Neuronal stem cell (in vitro differentiated cells): ENCODE measurements around the gene KCP.
A peak's percentile ranks its signal among the peaks of the same experiment; 100 is the strongest.

Source experiments
- DNase-seq: peaks from one replicate; pipeline ENCODE4 v3.0.0-alpha.2; 2013; ENCODE audit warnings: low spot score
- H2AFZ ChIP-seq: one replicate; pipeline ENCODE4 v1.6.1; 2013; ENCODE audit warnings: mild to moderate bottlenecking, low read length, inconsistent platforms
- H2AK5ac ChIP-seq: 2 replicates; pipeline ENCODE4 v1.6.1; 2013; ENCODE audit warnings: low read depth, mild to moderate bottlenecking, inconsistent platforms, low read length, moderate library complexity, mixed read lengths
- H2BK120ac ChIP-seq: 2 replicates; pipeline ENCODE4 v1.6.1; 2013; ENCODE audit warnings: low read depth, mild to moderate bottlenecking, inconsistent platforms, low read length, moderate library complexity, mixed read lengths
- H2BK12ac ChIP-seq: one replicate; pipeline ENCODE4 v1.6.1; 2013; ENCODE audit warnings: low read length, inconsistent platforms
- H2BK15ac ChIP-seq: 2 replicates; pipeline ENCODE4 v1.6.1; 2013; ENCODE audit warnings: mild to moderate bottlenecking, low read length, inconsistent platforms, mixed read lengths
- H2BK5ac ChIP-seq: one replicate; pipeline ENCODE4 v1.6.1; 2013; ENCODE audit warnings: inconsistent platforms, mild to moderate bottlenecking, low read length, moderate library complexity
- H3K14ac ChIP-seq: one replicate; pipeline ENCODE4 v1.6.1; 2013; ENCODE audit warnings: low read length, inconsistent platforms
- H3K18ac ChIP-seq: 2 replicates; pipeline ENCODE4 v1.6.1; 2013; ENCODE audit warnings: low read length, inconsistent platforms
- H3K23ac ChIP-seq: 2 replicates; pipeline ENCODE4 v1.6.1; 2013; ENCODE audit warnings: low read depth, mild to moderate bottlenecking, mixed read lengths, low read length, inconsistent platforms; ENCODE audit not compliant: poor library complexity
- H3K27ac ChIP-seq: replicated peaks from 3 replicates; pipeline ENCODE4 v1.5.1; 2013; ENCODE audit warnings: low read length, inconsistent platforms
- H3K27me3 ChIP-seq, 3 experiments: 2 replicates each; pipeline ENCODE4 v1.6.1; 2013; ENCODE audit warnings: low read length in 3 of 3, mild to moderate bottlenecking in 2 of 3, inconsistent platforms in 1 of 3, low read depth in 1 of 3, mixed read lengths in 1 of 3, moderate library complexity in 1 of 3; ENCODE audit not compliant: control insufficient read depth in 3 of 3, insufficient read depth in 3 of 3
- H3K36me3 ChIP-seq, 2 donors: replicated peaks in 1 of 2; 2 replicates each; pipeline ENCODE4 v1.6.1; 2013; ENCODE audit warnings: low read length in 2 of 2; ENCODE audit not compliant: control insufficient read depth in 2 of 2, insufficient read depth in 2 of 2
- H3K4ac ChIP-seq: 2 replicates; pipeline ENCODE4 v1.6.1; 2013; ENCODE audit warnings: inconsistent platforms, mild to moderate bottlenecking, low read length, moderate library complexity
- H3K4me1 ChIP-seq, 2 donors: 1 replicate in 1 of 2; 2 replicates in 1 of 2; pipeline ENCODE4 v1.6.1; 2013; ENCODE audit warnings: low read length in 2 of 2, low read depth in 1 of 2; ENCODE audit not compliant: control insufficient read depth in 2 of 2, insufficient read depth in 1 of 2
- H3K4me2 ChIP-seq: one replicate; pipeline ENCODE4 v1.6.1; 2013; ENCODE audit warnings: mild to moderate bottlenecking, low read length, inconsistent platforms; ENCODE audit not compliant: insufficient read depth, poor library complexity, severe bottlenecking
- H3K4me3 ChIP-seq, 2 donors: 2 replicates each; pipeline ENCODE4 v1.5.1; 2013; ENCODE audit warnings: low read length in 2 of 2, mild to moderate bottlenecking in 2 of 2, inconsistent platforms in 1 of 2, moderate library complexity in 1 of 2
- H3K79me1 ChIP-seq: one replicate; pipeline ENCODE4 v1.6.1; 2013; ENCODE audit warnings: low read depth, mild to moderate bottlenecking, inconsistent platforms, low read length, moderate library complexity
- H3K9ac ChIP-seq: one replicate; pipeline ENCODE4 v1.6.1; 2013; ENCODE audit warnings: mild to moderate bottlenecking, low read depth, low read length, inconsistent platforms; ENCODE audit not compliant: poor library complexity
- H3K9me3 ChIP-seq, 2 donors: replicated peaks in 1 of 2; 2 replicates each; pipeline versions ENCODE3 to v1.6.1; 2013; ENCODE audit warnings: low read length in 2 of 2, mild to moderate bottlenecking in 2 of 2, inconsistent platforms in 1 of 2, low read depth in 1 of 2, mixed read lengths in 1 of 2, moderate library complexity in 1 of 2; ENCODE audit not compliant: control insufficient read depth in 2 of 2, insufficient read depth in 1 of 2
- H4K8ac ChIP-seq: one replicate; pipeline ENCODE4 v1.6.1; 2013; ENCODE audit warnings: low read depth, mild to moderate bottlenecking, inconsistent platforms, low read length, moderate library complexity
- H4K91ac ChIP-seq: one replicate; pipeline ENCODE4 v1.6.1; 2013; ENCODE audit warnings: low read length, low read depth, mild to moderate bottlenecking, inconsistent platforms; ENCODE audit not compliant: poor library complexity
- WGBS, 2 donors: extraction: QIAGEN DNeasy Blood & Tissue Kit; methylation state at CpG; one replicate each; pipeline ENCODE4 v1.1.7; 2013; ENCODE audit warnings: missing lambda C conversion rate in 2 of 2, mixed read lengths in 1 of 2; ENCODE audit not compliant: insufficient read length in 2 of 2, insufficient replicate concordance in 1 of 2; ENCODE audit errors: extremely low coverage in 2 of 2; 5-methylcytosine and 5-hydroxymethylcytosine counted together

Gene KCP

GRCh38 chr7:128845475-128845874, 65.0 kb downstream of the KCP start:
- WGBS, 2 donors = no CpG with 5 or more reads among the region's 5 CpGs
- H3K36me3 ChIP-seq = peaks cover 0 to 77% of the 10 kb centered on the region in 2 donors
- no peak overlapping the region for H2BK15ac ChIP-seq

GRCh38 chr7:128844777-128845311, 65.7 kb downstream of the KCP start:
- Histone ChIP-seq H3K4me2 (no peak overlapping the region), H3K4ac (no peak overlapping the region), H3K36me3 (peaks cover 0 to 77% of the 10 kb centered on the region in 2 donors), H3K4me3 (peak overlapping the region in 1 of 2 donors; percentile 4), H3K9me3 (peaks cover 0 to 1% of the 10 kb centered on the region in 2 donors), H4K8ac (no peak overlapping the region), H2AFZ (no peak overlapping the region), H2BK120ac (no peak overlapping the region), H3K23ac (no peak overlapping the region), H3K27me3 (no peaks in the 10 kb centered on the region), H3K27ac (no peak overlapping the region), H2BK12ac (no peak overlapping the region), H2AK5ac (no peak overlapping the region), H3K4me1 (no peaks in the 10 kb centered on the region), H3K9ac (peak overlapping the region; percentile 50), H3K14ac (peak overlapping the region; percentile 21), H2BK15ac (no peak overlapping the region), H2BK5ac (peak overlapping the region; percentile 29), H3K18ac (no peak overlapping the region), H3K79me1 (peaks cover 13% of the 10 kb centered on the region), H4K91ac (no peak overlapping the region)
- DNase-seq = no peak
- no CpG with 5 or more reads among the region's 25 CpGs for WGBS, 2 donors

More at GRCh38 chr7:128845475-128845874, 65.0 kb downstream of the KCP start:
- no peak overlapping the region for H3K23ac ChIP-seq
- no peak overlapping the region for H4K91ac ChIP-seq
- peaks cover 11% of the 10 kb centered on the region for H3K79me1 ChIP-seq
- no peak overlapping the region for H3K14ac ChIP-seq
- no peak overlapping the region for H2AK5ac ChIP-seq
- no peak overlapping the region for H3K4me3 ChIP-seq
- H2BK5ac ChIP-seq = no peak overlapping the region
- no peak overlapping the region for H3K27ac ChIP-seq
- no peak overlapping the region for H2AFZ ChIP-seq
- H2BK120ac ChIP-seq = no peak overlapping the region
- H3K4ac ChIP-seq = no peak overlapping the region
- no peaks in the 10 kb centered on the region for H3K4me1 ChIP-seq
- H3K4me2 ChIP-seq = no peak overlapping the region
- no peak overlapping the region for H3K9ac ChIP-seq
- H2BK12ac ChIP-seq = no peak overlapping the region
- DNase-seq = no peak
- no peak overlapping the region for H3K18ac ChIP-seq
- H3K27me3 ChIP-seq = peaks cover 0 to 2% (median 0%) of the 10 kb centered on the region in 3 experiments
- H3K9me3 ChIP-seq = peaks cover 0 to 1% of the 10 kb centered on the region in 2 donors
- no peak overlapping the region for H4K8ac ChIP-seq

GRCh38 chr7:128843938-128844621, 66.4 kb downstream of the KCP start:
- Histone ChIP-seq H3K4ac (no peak overlapping the region), H3K23ac (peak overlapping the region; percentile 31), H2BK120ac (no peak overlapping the region), H3K4me1 (no peaks in the 10 kb centered on the region), H3K9ac (no peak overlapping the region), H3K18ac (no peak overlapping the region), H3K14ac (peak overlapping the region; percentile 71), H3K4me3 (peak overlapping the region in 1 of 2 donors; percentile 4), H4K91ac (no peak overlapping the region), H2AFZ (no peak overlapping the region), H3K9me3 (peaks cover 0 to 1% of the 10 kb centered on the region in 2 donors), H3K36me3 (peaks cover 0 to 78% of the 10 kb centered on the region in 2 donors), H2AK5ac (no peak overlapping the region), H3K27me3 (no peaks in the 10 kb centered on the region), H3K27ac (no peak overlapping the region), H3K4me2 (no peak overlapping the region), H4K8ac (no peak overlapping the region), H2BK5ac (no peak overlapping the region), H3K79me1 (peaks cover 13% of the 10 kb centered on the region), H2BK15ac (no peak overlapping the region), H2BK12ac (no peak overlapping the region)
- no CpG with 5 or more reads among the region's 17 CpGs for WGBS, 2 donors
- no peak for DNase-seq
